ENCODE data around the gene MROH8. TPM values are rescaled to one million over a fixed set of nuclear protein-coding genes. Genes with fewer than 3 reads are reported as not detected.

Gene MROH8
- total RNA-seq = 1 to 10 TPM; 2.0 to 8.3 (median 2.8) TPM

GRCh38 chr20:37178839-37179682 lies at the start of gene MROH8, which contains the start of gene RPN2:
TSS of gene MROH8 (minus strand) at chr20:37179548.
TSS of gene RPN2 (plus strand) at chr20:37179330. CDS start at chr20:37179357, 27 bp downstream.
- peak; percentile 97 for DNase-seq (ENCODE audit: low spot score in 2 of 2)
- Histone ChIP-seq H3K4me1 (peaks cover 3 to 11% of the 10 kb centered on the region in 2 donors), H3K9me3 (no peaks in the 10 kb centered on the region), H3K4me3 (peak within 1 kb of the TSS; percentile 82 to 98 (median 96)), H3K27ac (peak within 1 kb of the TSS; percentile 99), H3K36me3 (no peaks in the 10 kb centered on the region), H3K27me3 (no peaks in the 10 kb centered on the region)
- TF ChIP-seq, protein P1, sequence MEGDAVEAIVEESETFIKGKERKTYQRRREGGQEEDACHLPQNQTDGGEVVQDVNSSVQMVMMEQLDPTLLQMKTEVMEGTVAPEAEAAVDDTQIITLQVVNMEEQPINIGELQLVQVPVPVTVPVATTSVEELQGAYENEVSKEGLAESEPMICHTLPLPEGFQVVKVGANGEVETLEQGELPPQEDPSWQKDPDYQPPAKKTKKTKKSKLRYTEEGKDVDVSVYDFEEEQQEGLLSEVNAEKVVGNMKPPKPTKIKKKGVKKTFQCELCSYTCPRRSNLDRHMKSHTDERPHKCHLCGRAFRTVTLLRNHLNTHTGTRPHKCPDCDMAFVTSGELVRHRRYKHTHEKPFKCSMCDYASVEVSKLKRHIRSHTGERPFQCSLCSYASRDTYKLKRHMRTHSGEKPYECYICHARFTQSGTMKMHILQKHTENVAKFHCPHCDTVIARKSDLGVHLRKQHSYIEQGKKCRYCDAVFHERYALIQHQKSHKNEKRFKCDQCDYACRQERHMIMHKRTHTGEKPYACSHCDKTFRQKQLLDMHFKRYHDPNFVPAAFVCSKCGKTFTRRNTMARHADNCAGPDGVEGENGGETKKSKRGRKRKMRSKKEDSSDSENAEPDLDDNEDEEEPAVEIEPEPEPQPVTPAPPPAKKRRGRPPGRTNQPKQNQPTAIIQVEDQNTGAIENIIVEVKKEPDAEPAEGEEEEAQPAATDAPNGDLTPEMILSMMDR (IDR thresholded peaks at IDR 0.05) = no peak
- TF ChIP-seq POLR2AphosphoS5 (IDR thresholded peaks at IDR 0.05) = peak; percentile 75 to 94 (median 78)
- intact Hi-C loops (cut with DNase I; ENCODE audit: low total_unique reads) = no loop called here

GRCh38 chr20:37228656-37229055 lies 49.3 kb upstream of the MROH8 start:
- H3K27me3 ChIP-seq = no peaks in the 10 kb centered on the region
- H3K36me3 ChIP-seq = no peaks in the 10 kb centered on the region
- intact Hi-C loops (cut with DNase I; ENCODE audit: low total_unique reads) = no loop called here
- H3K27ac ChIP-seq = peak overlapping the region in 1 of 2 donors; percentile 53
- TF ChIP-seq POLR2AphosphoS5 (IDR thresholded peaks at IDR 0.05) (no peak), POLR2A (IDR thresholded peaks at IDR 0.05) (no peak)
- TF ChIP-seq, protein P1 (IDR thresholded peaks at IDR 0.05) = no peak
- H3K9me3 ChIP-seq = no peaks in the 10 kb centered on the region
- no peak overlapping the region for H3K4me3 ChIP-seq
- DNase-seq (ENCODE audit: low spot score in 2 of 2) = no peak
- H3K4me1 ChIP-seq = no peaks in the 10 kb centered on the region

DNA sequence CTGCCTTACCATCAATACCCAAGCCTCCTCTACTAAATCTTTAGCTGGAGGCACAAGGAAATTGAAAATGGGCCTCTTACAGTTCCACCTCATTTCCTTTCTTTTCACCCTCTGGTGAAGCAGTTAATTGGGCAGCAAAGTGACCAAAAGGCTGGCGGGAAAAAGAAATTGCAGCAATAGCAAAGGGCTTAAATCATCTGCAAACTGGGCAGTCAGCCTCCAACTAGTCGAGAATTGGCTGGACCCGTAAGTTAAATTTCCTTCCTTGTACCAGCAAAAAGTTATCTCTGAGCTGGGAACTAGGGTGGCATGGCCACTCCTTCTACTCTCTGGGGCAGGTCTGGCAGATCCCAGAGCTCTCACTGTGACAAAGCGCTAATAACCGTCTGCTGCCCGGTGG lies 48.7 kb upstream of the MROH8 start:
- H3K27me3 ChIP-seq = no peaks in the 10 kb centered on the region
- no peaks in the 10 kb centered on the region for H3K36me3 ChIP-seq
- H3K4me1 ChIP-seq = no peaks in the 10 kb centered on the region
- TF ChIP-seq POLR2A (IDR thresholded peaks at IDR 0.05) (no peak), POLR2AphosphoS5 (IDR thresholded peaks at IDR 0.05) (no peak)
- TF ChIP-seq, protein P1 (IDR thresholded peaks at IDR 0.05) = no peak
- H3K27ac ChIP-seq = peak overlapping the region in 1 of 2 donors; percentile 53
- no peak overlapping the region for H3K4me3 ChIP-seq
- DNase-seq (ENCODE audit: low spot score in 2 of 2) = no peak
- intact Hi-C loops (cut with DNase I; ENCODE audit: low total_unique reads) = no loop called here
- H3K9me3 ChIP-seq = no peaks in the 10 kb centered on the region

DNA sequence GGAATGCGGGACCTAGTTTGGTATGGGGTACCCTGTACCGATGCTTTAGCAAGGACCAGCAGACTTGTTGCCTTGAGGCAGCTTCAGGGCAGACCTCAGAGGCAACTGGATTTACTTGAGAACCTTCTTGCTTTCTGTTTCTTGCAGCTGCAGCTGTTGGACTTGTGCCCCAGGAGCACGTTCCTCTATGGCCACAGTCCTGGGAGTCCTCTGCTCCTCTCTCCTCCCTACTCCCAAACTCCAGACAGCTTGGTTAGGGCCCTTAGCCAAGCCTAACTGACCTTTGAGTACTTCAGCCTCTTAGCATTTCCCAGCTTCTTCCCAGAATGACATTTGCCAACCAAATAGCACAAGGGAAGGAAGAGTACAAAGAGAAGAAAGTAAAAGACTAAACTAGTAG lies 47.5 kb upstream of the MROH8 start:
- H3K4me1 ChIP-seq = no peaks in the 10 kb centered on the region
- H3K4me3 ChIP-seq = no peak overlapping the region
- H3K27ac ChIP-seq = no peak overlapping the region
- no peaks in the 10 kb centered on the region for H3K9me3 ChIP-seq
- no peaks in the 10 kb centered on the region for H3K36me3 ChIP-seq
- DNase-seq (ENCODE audit: low spot score in 2 of 2) = no peak
- H3K27me3 ChIP-seq = no peaks in the 10 kb centered on the region
- no peak for TF ChIP-seq POLR2A (IDR thresholded peaks at IDR 0.05)
- intact Hi-C loops (cut with DNase I; ENCODE audit: low total_unique reads) = no loop called here

DNA sequence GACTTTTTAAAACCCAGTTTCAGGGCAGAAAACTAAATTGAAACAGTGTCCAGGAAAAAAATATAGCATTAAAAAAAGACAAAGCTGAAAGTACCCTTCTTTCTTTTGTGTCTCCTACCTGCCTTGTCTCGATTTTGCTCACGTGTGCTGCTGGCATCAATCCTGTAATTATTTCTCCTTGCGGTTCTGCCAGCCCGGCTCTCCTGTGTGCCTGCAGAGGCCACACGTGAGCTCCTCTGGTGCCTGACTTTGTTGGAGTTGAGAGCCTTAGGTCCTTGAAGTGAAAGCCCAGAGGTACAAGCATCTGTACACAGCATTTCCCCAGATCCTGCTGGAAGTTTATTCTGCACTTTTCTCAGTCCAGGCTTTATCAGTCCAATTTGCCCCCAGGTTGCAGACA lies 45.8 kb upstream of the MROH8 start:
- no peak for TF ChIP-seq POLR2AphosphoS5 (IDR thresholded peaks at IDR 0.05)
- no peak for TF ChIP-seq POLR2A (IDR thresholded peaks at IDR 0.05)
- TF ChIP-seq, protein P1 (IDR thresholded peaks at IDR 0.05) = no peak
- H3K4me3 ChIP-seq = no peak overlapping the region
- H3K27me3 ChIP-seq = no peaks in the 10 kb centered on the region
- intact Hi-C loops (cut with DNase I; ENCODE audit: low total_unique reads) = no loop called here
- H3K9me3 ChIP-seq = no peaks in the 10 kb centered on the region
- no peaks in the 10 kb centered on the region for H3K36me3 ChIP-seq
- no peak for DNase-seq (ENCODE audit: low spot score in 2 of 2)
- no peak overlapping the region for H3K27ac ChIP-seq
- no peaks in the 10 kb centered on the region for H3K4me1 ChIP-seq
